Measurements from ENCODE around the gene MYOCD.

The MYOCD gene, protein sequence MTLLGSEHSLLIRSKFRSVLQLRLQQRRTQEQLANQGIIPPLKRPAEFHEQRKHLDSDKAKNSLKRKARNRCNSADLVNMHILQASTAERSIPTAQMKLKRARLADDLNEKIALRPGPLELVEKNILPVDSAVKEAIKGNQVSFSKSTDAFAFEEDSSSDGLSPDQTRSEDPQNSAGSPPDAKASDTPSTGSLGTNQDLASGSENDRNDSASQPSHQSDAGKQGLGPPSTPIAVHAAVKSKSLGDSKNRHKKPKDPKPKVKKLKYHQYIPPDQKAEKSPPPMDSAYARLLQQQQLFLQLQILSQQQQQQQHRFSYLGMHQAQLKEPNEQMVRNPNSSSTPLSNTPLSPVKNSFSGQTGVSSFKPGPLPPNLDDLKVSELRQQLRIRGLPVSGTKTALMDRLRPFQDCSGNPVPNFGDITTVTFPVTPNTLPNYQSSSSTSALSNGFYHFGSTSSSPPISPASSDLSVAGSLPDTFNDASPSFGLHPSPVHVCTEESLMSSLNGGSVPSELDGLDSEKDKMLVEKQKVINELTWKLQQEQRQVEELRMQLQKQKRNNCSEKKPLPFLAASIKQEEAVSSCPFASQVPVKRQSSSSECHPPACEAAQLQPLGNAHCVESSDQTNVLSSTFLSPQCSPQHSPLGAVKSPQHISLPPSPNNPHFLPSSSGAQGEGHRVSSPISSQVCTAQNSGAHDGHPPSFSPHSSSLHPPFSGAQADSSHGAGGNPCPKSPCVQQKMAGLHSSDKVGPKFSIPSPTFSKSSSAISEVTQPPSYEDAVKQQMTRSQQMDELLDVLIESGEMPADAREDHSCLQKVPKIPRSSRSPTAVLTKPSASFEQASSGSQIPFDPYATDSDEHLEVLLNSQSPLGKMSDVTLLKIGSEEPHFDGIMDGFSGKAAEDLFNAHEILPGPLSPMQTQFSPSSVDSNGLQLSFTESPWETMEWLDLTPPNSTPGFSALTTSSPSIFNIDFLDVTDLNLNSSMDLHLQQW

DNA sequence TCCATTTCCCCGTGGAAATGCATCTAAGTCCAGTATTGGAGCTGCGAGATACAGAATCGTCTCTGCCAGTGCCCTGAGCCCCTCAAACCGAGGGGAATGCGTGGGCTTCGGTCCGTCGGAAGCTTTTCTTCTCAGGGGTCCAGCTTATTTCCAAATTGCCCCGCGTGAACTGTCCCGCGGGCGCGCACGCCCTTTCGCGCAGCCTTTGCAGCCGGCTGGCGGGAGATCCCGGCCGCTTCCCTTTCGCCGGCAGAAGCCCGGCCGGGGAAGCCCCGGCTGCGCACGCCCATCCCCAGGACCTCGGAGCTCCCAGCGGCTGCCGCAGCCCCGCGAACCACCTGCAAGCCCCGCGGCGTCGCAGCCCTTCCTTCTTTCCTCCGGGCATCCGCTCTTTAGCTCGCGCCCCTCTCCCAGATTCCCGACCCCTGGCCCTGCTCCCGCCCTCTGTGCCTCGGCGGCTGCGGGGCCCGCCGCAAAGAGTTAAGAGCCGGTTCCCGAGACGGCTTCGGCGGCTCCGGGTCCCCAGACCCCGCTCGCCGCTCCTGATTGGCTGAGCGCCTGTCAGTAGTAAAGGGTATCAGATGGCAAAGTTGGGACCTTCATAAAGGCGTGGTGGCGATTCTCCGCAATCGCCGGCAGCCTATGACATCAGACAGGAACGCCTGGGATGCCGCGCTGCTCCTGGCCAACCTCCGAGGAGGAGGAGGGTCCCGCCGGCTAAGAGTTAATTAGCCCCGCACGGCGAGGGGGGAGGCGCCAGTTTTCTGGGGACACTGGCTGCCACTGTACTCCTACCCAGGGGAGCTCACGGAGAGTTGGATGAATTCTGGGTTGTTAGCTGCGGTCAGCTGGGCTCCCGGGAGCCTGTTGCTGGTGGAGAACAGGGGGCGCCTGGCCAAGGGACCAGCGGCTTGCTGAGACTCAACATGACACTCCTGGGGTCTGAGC is at the start of gene MYOCD:
TSS of gene MYOCD (plus strand) at position 628 of the 948 bp plus-strand sequence. CDS start at position 927, 299 bp downstream.
- peak; percentile 59 for DNase-seq (ENCODE audit: extremely low spot score)
- ChIA-PET CTCF (interaction anchor here (0.7 to 4.0 kb wide), 8 partner anchors 11 to 411 kb away, joined by 3 to 24 read pairs (median 4); no protein-coding TSS in a partner anchor), POLR2A (interaction anchor here (0.5 kb wide), 1 partner anchor 304 kb away, joined by 6 read pairs; no protein-coding TSS in a partner anchor)
- TF ChIP-seq, protein P1, sequence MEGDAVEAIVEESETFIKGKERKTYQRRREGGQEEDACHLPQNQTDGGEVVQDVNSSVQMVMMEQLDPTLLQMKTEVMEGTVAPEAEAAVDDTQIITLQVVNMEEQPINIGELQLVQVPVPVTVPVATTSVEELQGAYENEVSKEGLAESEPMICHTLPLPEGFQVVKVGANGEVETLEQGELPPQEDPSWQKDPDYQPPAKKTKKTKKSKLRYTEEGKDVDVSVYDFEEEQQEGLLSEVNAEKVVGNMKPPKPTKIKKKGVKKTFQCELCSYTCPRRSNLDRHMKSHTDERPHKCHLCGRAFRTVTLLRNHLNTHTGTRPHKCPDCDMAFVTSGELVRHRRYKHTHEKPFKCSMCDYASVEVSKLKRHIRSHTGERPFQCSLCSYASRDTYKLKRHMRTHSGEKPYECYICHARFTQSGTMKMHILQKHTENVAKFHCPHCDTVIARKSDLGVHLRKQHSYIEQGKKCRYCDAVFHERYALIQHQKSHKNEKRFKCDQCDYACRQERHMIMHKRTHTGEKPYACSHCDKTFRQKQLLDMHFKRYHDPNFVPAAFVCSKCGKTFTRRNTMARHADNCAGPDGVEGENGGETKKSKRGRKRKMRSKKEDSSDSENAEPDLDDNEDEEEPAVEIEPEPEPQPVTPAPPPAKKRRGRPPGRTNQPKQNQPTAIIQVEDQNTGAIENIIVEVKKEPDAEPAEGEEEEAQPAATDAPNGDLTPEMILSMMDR (IDR thresholded peaks at IDR 0.05; ENCODE audit: control extremely low read depth, extremely low read depth, low read depth, missing control alignments): no peak

DNA sequence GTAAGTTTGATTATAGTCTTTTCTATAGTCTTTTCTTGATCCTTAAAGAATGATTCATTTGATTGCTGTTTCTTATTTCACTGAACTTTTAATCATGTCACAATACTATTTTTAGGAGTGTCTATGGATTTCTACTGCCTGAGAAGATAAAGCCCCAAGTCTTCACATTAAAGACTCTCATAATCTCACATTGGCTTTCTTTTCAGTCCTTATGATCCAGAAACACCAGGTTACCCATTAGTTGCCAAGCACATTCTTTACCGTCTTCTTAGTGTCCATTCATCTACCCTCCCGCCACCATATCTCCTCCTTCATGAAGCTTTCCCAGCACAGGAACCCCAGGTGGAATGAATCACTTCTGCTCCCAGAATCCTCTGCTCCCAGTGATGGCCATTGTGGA is 49.5 kb upstream of the MYOCD start:
- CTCF ChIA-PET: no interaction called here
- POLR2A ChIA-PET: no interaction called here

DNA sequence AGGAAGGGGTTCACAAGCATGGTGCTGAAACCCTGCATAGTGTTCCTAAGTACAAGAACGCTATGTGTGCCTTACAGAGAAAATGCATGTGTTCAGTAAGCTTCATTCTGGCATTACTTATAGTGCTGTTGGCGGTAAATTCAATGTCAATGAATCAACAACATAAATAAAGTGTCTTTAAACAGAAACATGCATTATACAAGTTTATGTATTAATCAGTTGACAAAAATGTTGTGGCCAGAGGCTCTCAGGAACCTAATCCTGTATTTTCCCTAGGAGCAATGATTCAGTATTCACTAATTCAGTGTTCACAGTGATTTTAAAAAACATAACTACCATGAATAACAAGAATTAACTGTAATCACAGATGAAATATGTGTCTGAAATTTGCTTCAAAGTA is 47.1 kb upstream of the MYOCD start:
- ChIA-PET POLR2A (interaction anchor here (0.5 kb wide), 1 partner anchor 189 kb away, joined by 4 read pairs; no protein-coding TSS in a partner anchor), CTCF (no interaction called here)

More for the DNA sequence above, 49.5 kb upstream of the MYOCD start:
- no peak for DNase-seq (ENCODE audit: extremely low spot score)
- TF ChIP-seq, protein P1 (IDR thresholded peaks at IDR 0.05; ENCODE audit: control extremely low read depth, extremely low read depth, low read depth, missing control alignments): no peak

DNA sequence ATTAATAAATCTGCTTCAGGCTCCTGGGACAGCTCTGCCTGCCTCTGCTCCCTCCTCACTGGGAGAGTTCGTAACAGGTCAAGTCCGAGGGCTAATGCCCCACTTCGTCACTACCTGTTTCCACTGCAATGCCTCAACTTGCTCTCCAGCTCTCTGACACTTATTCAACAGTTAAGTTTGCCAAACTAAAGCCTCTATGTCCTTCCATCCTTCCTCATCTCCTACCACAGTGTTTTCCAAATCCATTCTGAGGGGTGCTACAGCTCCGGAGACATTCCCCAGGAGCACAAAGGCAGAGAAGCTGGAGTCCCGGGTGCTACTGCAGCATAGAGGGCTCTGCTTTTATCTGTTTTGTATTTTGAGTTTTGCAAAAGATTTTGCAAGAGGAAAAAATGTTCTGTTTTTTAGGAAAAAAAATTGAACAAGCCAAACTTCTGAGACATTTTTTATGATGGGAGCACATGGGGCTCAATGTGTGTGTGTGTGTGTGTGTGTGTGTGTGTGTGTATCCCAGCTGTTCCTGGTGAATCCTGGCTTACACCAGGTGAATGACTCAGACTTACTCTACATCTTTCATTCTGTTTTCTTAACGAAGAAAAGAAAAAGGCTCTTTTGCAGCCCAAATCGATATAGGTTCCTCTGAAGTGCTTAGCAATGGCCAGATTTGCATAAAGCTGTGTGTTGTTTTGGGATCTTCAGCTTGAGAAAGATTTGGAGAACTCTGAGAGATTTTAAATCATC is 46.1 kb upstream of the MYOCD start:
- ChIA-PET POLR2A (no interaction called here), CTCF (no interaction called here)
- TF ChIP-seq, protein P1 (IDR thresholded peaks at IDR 0.05; ENCODE audit: control extremely low read depth, extremely low read depth, low read depth, missing control alignments): no peak
- DNase-seq (ENCODE audit: extremely low spot score): no peak

More for the DNA sequence above, 47.1 kb upstream of the MYOCD start:
- TF ChIP-seq, protein P1 (IDR thresholded peaks at IDR 0.05; ENCODE audit: control extremely low read depth, extremely low read depth, low read depth, missing control alignments): no peak
- DNase-seq (ENCODE audit: extremely low spot score): no peak

DNA sequence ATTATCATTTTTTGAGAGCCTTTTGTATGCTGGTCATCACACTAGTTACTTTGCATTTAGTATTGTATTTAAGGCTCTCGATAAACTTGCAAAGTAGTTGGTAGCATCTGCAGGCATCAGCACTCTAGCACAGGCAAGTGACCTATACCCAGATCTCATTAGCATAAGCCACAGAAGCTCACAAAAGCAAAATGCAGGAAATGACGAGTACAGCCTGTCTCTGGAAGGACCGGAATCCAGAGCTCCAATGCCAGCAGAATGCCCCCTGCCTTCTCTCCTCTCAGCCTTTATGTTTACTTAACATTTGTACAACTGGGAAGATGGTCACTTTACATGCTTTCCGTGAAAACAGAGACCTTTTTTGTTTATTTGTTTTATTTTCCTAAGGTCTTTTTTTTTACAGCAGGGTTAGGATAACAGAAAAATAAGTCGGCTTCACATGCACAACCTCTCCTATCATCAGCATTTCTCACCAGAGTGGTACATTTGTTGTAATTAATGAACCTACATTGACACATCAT is 45.4 kb upstream of the MYOCD start:
- ChIA-PET CTCF (no interaction called here), POLR2A (no interaction called here)
- TF ChIP-seq, protein P1 (IDR thresholded peaks at IDR 0.05; ENCODE audit: control extremely low read depth, extremely low read depth, low read depth, missing control alignments): no peak
- no peak for DNase-seq (ENCODE audit: extremely low spot score)
